ENCODE results near the gene MINK1.

DNA sequence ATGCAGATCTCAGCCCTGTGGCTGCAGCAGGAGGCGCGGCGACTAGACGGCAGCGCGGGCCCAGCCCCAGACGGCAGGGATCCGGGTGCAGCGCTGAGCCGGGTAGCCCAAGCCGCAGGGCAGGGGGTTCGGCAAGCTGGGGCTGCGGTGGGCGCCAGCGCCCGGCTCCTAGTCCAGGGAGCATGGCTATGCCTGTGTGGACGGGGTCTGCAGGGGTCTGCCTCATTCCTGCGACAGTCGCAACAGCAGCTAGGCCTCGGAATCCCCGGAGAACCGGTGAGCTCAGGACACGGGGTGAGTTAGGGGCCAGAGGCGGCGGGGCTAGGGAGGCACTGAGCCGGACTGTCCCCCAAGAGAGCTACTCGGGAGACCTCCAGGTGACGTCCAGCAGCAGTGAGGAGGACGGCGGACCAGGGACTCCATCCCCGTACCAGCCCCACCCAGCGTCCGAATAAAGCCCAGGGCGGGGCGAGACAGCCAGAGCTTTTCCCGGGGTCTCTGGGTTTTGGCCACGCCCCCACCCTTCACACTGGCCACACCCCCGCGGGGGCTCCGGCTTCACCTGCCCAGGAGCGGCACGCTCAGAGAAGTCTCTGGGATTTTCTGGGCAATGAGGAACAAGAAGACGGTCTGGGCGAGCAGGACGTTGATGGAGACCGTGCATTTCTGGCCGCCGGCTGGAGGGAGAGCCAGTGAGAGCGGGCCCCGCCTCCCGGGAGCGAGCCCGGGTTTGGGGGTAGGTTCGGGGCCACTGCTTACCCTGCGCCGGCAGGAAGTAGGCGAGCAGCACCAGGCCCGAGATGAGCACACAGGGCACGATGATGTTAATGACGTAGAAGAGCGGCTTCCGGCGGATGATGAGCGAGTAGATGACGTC is 67.3 kb downstream of the MINK1 start:
- no peak for TF ChIP-seq SMAD1 (IDR thresholded peaks at IDR 0.05; ENCODE audit: low read depth, partially characterized antibody)
- no peak for TF ChIP-seq NR2C1 (IDR thresholded peaks at IDR 0.05)
- no peak for TF ChIP-seq STAT3 (IDR thresholded peaks at IDR 0.05; ENCODE audit: low read depth, low read length)
